NCI-H2081 (cell line): ENCODE measurements around the gene ADGRL4.
"Not testable (repeated sequence)": the region's sequence is repeated elsewhere in the genome, so short reads cannot be mapped to it uniquely, and the experiment has no call there.

Source experiments
- DNase-seq, 2 experiments: peaks; one replicate each; lab custom pipeline; 2025; lab: John Stamatoyannopoulos, UW

Gene ADGRL4

DNA sequence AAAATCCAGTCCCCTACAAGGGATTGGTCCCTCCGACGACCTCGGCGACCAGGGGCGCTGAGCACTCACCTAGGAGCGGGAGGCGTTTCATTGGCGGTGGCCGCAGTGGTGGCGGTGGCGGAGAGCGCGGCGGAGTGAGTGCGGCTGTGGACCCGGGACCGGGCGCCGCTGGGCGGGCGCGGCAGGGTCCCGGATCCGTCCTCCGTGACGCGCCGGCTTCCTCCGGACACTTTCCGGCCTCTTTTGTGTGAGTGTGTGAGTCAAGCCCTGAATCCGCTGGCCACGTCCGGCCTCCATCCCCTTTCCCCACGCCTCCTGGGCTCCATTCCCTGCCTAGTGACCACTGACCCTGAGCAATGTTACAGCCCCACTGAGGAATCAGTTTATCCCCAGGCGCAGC is at the start of gene ADGRL4:
TSS of gene ADGRL4 (minus strand) at position 167 of the 400 bp plus-strand sequence. CDS start at position 91, 76 bp downstream.
- no peak for DNase-seq

GRCh38 chr1:79055856-79056255 is 49.3 kb upstream of the ADGRL4 start:
- no peak for DNase-seq

DNA sequence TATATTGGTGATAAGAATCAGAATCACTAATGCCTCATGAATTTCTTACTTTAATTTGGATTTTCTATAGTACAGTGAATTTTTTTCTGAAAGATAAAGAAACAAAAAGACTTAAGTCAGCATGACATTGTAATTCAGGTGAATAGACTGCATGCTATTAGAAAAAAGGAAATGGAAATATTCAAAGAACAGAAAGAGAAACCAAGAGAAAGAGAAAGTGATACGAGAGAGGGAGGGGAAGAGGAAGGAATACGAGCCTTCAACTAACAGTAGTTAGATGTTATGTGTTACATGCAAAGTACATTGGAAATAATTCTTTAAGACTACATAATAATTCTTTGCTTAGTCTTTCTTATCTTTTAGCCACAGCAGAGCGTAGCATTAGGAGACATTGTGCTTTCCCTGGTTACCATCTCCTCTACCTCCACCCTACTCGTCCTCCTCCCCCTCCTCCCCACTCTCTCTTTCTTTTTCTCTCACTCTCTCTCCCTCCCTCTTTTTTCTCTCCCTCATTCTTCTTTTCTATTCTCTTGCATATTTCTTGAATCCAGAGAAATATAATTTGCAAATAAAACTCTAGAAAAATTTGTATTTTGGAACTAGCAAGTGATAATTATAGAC is 46.4 kb upstream of the ADGRL4 start:
- no peak for DNase-seq

DNA sequence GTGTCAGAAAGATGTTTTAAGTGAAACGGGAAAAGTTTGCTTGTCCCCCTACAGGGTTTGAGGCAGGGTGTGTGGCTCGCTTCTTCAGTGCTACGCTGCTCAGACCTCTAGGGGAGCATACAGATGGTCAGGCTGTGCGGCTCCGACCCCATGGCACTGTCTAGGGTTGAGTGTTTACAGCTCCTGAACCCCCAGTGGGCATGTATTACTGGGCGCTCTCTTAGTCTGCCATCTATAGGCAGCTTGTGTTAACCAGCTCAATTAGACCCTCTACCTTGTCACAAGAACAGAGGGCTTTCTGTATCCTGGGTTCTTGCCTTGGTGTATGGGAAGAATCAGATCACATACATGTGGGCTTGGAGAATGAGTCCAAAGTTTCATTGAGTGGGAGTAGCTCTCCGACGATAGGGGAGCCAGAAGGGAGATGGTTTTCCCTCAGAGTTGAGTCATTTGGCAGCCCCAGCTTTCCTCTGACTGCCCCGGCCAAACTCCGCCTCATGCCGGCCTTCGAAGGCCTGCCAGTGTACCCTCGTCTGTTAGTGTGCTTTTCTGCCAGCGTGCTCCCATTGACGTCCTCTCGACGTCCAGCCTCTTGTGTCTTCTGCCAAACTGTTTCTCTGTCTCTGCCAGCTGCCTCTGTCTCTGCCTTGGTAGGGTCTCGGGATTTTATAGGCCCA is 38.6 kb upstream of the ADGRL4 start:
- no peak for DNase-seq

GRCh38 chr1:79043506-79043905 is 37.0 kb upstream of the ADGRL4 start:
- no peak for DNase-seq

GRCh38 chr1:79042539-79042938 is 36.0 kb upstream of the ADGRL4 start:
- DNase-seq, result no peak

DNA sequence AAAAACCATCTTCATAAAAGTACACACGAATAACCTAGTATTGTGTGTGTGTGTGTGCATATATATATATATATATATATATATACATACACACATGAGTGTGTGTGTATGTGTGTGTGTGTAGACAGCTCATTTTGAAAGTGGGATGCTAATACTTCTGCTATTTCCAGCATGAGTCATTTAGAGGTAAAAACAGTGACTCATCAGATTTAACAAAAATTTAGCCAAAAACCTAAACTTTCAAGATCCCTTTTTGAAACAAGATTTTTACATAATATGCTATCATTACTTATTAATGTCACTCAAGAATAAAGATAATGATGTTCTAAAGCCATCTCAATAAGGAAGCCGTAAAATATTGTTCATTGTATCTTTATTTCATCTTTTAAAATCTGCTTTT is 35.6 kb upstream of the ADGRL4 start:
- DNase-seq, result no peak

GRCh38 chr1:79041666-79042065 is 35.1 kb upstream of the ADGRL4 start:
- no peak for DNase-seq

DNA sequence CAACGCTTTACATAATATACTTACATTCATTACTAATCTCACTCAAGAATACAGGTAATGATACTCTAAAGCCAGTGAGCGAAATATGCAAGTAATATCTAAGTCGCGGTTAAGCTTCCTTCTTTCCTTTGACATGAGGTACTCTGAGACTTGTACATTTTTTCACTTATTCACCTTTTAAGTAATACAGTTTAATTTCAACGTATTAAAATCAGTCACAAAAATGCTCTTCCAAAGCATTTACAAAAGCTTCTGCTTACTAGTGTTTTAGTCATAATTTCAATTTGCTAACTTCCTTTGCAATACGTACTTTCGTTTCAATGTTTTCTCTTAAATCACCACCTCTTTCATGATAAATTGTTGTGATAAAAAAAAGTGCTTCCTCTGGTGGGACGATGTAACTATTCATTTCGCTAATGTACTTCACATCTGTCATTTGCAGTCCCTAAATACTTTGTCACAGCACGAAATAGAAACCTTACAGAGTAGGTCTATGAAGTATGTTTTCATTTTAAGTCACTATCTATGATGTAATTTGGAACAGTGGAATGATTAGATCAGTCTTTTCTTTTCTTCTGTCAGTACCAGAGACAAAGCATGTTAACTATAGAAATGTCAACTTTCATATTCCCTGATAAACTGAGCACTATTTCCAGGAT is 34.0 kb upstream of the ADGRL4 start:
- no peak for DNase-seq

GRCh38 chr1:79037085-79037484 is 30.6 kb upstream of the ADGRL4 start:
- DNase-seq, result no peak

- no peak for DNase-seq
Observed at GRCh38 chr1:79012500-79012899, 6.0 kb upstream of the ADGRL4 start.

DNA sequence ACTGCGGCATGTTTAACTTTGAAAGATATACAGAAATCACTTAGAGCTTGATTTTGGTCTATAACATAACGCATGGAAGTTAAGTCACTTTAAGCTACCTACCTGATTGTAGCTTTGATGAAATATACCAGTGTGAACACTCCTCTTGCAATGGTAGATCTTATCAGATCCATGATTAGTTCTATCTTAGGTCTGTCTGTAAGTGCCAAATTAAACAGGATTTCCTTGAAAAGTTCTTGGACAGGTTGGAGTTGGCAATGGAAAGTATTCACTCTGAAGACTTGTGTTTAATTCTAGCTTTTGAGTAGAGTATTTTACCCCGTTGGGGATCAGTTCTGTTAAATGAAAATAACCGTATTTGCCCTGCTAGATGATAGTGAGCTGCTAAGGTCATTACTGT is 4.1 kb upstream of the ADGRL4 start:
- DNase-seq, result no peak

DNA sequence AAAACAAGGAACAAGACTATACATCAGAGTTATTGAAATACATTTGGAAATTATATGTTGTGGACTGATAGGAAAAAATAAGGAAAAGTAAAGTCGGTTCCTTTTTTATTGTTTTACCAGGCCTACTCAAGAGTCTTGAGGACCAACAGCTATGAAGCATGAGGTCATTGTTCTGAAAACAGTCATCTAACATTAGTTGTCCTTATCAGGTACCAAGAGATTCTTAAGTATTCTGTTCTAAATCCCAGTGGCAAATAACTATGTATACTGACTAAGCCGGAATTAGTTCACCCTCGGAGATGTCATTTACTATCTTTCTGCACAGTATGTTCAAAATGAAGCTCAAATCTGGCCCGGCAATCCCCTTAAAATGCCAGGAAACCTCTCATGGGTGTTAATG is 585 bp downstream of the ADGRL4 start:
- DNase-seq, result no peak

GRCh38 chr1:79004916-79005315 is 1.6 kb downstream of the ADGRL4 start:
- no peak for DNase-seq

DNA sequence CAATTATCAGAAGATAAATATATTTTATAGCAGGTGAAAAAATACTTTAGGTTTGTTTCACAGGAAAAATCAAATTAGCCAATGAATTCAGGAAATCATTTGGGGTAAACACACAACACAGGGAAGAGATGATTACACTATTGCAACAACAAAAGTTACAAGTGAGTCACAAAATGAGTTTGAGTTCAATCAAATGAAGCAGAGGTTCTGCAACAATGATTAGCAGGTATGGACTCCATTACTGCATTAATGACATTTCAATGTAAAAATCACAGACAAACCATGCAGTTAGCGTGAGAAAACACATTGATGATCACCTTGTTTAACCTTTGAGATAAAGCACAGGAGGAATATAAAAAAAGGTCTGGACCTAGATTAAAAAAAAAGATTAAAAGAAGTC is 9.7 kb downstream of the ADGRL4 start:
- no peak for DNase-seq

DNA sequence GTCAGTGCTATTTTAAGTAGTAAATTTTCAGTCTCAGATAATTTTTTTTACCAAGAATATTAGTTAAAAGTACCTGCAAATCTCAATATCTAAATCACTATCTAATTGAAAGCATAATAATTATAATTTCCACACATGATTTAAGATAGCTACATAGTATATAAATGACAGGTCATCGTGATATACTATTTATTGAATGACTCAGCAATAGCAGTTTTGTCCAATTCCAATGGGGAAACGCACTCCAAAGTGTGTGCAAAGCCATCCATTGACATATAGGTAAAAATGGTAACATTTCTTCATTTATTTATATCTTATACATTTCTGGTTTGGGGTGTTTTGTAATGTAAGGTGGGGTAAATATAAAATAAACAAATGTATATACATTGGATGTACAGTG is 19.5 kb downstream of the ADGRL4 start:
- no peak for DNase-seq

GRCh38 chr1:78980511-78980910 is 26.0 kb downstream of the ADGRL4 start:
- DNase-seq, result no peak

DNA sequence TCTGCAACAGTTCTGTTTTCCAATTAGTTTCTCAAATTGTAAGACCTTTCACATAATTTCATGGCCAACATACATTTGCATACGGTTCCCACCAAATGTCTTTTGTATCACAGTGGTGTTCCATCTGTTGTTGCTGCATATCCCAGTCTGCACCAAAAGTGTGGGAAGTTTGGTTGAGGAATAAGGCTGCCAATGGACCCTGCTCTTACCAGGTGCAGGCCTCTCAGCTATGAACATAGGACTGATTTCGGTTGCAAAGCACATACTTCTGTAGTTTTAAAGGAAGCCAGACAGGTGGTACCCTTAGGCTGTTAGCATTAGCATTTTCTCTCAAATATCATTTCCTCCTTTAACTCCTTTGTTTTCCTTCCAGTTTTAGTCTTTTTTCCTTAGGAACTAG is 33.8 kb downstream of the ADGRL4 start:
- no peak for DNase-seq

- not testable (repeated sequence) for DNase-seq
Observed at GRCh38 chr1:78967091-78967490, 39.4 kb downstream of the ADGRL4 start.

DNA sequence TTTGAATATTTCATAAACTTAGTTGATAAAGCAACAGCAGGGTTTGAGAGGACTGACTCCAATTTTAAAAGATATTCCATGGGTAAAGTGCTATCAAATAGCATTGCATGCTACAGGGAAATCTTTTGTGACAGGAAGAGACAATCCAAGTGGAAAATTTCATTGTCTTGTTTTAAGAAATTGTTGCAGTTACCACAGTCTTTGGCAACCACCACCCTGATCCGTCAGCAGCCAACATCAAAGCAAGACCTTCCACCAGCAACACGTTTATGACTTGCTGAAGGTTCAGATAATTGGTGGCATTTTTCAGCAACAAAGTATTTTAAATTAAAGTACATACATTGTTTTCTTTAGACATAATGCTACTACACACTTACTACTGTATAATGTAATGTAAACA is 47.8 kb downstream of the ADGRL4 start:
- DNase-seq, result no peak

DNA sequence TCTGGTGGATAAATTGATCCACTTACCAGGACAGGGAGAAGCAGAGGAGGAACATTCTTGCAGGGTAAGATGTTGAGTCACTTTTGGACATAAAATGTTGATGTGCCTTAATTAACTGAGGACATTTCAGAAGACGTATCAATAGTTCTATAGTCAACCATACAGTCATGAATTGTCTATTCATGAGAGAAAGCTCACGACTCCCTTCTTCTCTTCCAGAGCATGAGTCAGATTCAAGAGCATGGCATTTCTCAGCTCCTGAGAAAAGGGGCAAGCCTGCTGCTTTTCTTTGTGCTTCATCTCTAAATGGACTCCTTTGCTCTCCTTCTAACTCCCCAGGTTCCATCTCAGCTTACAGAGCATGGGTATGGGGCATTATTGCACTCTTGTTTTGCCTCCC is 55.7 kb downstream of the ADGRL4 start:
- no peak for DNase-seq

DNA sequence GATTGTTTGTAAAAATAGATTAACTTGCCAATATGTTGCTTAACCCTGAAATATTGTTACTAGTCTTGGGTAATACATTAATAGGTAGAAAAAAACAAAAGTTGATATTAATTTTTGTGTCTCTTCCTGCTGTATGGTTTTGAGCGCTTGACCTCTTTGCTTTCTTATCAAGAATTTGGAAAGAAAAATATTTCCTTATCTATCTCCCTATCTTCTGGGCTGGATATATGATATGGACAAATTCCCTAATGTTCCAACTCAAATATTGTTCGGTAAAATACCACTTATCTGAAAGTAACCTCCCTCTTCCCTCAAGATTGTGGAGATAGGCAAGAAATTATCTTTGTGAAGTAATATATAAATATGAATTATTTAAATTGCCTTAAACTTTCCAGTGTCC is 57.3 kb downstream of the ADGRL4 start:
- no peak for DNase-seq

DNA sequence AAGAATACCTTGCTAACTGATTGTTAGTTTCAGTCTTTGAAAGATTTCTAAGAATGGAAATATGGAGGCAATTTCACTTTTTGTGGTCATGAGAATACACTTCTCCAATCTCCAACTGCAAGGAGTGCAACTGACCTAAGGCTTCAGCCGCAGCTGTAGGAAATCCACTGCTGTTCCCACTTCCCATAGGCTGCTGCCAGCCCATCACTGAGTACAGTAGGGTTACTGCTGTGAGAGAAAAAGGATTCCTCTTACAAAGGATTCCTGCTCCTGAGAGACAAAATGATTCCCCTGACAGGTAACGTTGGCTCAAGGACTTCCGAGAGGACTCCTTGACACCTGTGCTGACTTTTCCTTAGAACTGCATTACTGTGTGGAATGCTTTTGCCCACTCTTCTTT is 87.4 kb downstream of the ADGRL4 start:
- DNase-seq, result no peak

DNA sequence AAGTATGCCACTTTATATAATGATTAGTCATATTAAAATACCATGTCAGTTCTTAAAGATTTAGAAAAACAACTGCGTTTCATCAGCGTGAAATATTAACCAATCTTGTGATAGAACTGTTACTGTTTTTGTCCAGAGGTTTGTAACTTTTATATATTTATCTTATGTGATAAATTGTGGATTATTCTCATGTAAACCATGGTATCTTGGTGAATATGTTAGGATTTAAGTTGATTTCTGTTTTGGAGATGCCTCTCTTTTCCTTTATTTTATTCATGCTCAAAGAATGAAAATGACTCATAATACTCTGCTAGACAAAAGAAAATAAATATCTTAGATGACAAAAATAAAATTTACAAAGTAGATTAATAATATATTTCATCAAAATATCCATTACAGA is 88.4 kb downstream of the ADGRL4 start:
- no peak for DNase-seq
